AG08395 (cell line): ENCODE measurements around the gene TRIM66.
A peak's percentile ranks its signal among the peaks of the same experiment; 100 is the strongest.
"Not testable (repeated sequence)": the region's sequence is repeated elsewhere in the genome, so short reads cannot be mapped to it uniquely, and the experiment has no call there.

Experiments used
- DNase-seq: peaks from one replicate; pipeline ENCODE4 v3.0.0; 2012; ENCODE audit warnings: mixed read lengths, low spot score

The TRIM66 gene

DNA sequence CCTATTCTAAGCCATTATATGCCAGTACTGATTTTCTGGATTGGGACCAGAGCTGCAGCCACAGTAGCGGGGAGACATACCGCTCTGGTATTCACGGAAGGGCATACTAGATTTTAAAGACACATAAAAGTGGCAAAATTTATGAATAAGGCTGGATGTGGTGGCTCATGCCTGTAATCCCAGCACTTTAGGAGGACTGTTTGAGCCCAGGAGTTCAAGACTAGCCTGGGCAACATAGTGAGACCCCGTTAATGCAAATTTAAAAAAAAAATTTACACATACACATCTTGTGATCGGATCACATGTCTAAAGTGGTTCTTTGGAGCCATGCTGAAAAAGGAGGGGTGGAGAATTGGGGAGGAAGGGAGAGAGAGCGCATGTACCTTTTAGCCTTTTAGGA, 9.1 kb upstream of the TRIM66 start:
- no peak for DNase-seq

DNA sequence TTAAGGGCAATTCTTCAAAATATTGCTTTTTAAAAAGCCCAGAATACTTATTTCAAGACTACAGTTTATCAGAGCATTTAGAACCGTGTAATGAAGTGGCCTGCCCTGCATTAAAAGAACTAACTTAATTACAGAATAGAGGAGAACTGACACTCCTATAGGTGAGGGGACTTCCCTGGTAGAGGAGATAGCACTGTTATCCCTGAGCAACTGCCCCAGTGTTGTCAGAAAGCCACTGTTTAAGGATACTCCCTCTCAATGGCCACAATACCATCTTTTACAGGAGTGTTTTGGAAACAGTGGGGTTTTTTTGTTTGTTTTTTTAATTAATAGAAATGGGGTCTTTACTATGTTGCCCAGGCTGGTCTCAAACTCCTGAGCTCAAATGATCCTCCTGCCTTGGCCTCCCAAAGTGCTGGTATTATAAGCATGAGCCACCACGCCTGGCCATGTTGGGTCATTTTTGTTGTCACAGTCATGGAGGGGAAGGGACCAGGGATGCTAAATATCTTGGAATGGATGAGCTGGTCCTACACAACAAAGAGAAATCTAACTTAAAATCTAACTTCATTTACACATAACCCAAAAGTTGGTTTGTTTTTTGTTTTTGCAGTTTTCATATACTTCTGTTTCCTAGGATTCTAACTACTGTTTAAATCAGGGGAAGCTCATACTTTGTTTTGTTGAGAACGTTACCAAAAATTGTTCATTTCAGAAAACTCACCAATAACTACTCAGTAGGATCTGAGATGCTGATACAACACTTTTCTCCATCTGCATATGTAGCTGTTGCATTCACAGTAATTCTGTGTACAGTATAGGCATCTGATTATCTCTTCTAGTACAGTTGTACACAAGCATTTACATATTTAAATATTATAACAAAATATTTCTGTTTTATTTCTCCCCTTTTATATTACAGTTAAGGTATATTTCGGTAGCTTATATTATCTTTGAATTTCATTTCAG, 8.2 kb upstream of the TRIM66 start:
- no peak for DNase-seq

GRCh38 chr11:8689726-8690255, 7.3 kb upstream of the TRIM66 start:
- no peak for DNase-seq

DNA sequence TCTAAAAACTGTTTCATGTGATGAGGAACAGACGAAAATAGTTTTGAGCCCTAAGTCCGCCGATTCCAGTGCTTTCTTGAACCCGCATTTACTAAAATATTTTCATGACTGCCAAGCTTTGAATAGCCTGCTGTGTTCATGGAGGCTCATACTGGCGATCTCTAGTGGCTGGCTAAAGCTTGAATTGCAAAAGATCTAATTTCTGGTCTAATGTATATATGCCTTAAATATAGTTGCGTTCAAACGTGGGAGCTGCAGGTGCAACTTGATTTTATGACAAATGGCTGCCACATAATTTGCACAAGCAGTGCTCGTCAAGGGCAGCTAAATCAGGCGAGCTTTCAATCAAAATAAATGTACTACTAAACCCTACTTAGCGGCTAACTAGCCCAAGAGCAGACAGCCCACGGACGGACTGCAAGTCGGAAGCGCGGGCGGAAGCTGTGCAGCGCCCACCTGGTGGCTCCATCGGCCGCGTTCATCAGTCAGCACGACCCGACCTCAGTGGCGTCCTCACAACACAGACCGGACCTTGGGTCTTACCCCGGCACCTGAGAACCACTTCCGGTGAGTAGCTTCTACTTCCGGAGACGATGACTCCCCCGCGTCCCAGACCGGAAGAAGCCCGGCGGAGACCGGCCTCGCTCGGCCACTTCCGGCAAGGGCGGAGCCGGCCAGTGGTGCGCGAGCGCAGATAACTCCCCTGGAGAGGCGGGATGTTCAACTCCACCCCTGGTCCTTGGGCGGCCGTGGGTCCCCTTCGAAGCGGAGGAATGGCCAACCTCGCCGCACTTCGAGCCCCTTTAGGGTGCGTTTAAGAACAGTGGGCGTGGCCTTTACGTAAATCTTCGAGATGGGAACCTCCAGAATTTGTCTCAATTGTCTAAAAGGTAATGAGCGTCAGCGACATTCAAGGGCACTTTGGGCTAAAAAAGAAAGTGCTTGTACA, 6.2 kb upstream of the TRIM66 start:
- peak; percentile 97 for DNase-seq

GRCh38 chr11:8686325-8686724, 3.9 kb upstream of the TRIM66 start:
- no peak for DNase-seq

DNA sequence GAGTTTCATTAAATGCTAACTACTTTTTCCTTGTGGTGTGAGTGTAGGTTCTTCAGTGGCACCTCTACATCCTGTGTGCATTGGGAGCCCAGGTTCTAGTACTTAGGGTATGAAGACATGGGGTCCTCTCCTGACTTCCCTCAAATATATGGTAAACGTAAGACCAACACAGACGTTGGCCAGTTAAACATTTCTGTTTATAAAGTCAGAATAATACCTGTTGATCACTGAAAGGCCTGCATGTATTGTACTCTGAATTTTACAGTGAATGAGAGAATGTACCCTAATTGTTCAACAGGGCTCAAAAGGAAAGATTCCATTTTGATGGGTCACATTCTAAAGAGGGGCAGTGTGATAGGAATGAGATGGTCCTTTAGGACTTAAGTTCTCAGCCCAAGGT, 3.4 kb upstream of the TRIM66 start:
- no peak for DNase-seq

DNA sequence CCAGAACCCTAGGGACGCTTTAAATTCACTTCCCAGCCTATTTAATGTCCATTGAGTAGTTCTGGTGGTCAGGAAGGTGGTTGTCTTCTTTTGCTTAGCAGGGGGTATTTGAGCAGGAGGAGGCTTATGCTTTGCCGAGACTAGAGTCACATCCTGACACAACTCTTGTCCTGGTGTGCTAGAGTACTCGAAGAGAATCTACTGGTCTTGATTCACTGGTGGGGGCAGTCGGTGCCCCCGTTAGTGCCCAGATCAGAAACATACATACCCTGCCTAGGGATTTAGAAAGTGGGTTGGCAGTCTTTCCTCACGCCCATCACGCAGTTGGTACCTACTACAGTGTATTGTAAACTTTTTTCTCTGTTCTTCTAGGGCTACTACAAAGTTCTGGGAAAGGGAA, 2.8 kb upstream of the TRIM66 start:
- DNase-seq = no peak

DNA sequence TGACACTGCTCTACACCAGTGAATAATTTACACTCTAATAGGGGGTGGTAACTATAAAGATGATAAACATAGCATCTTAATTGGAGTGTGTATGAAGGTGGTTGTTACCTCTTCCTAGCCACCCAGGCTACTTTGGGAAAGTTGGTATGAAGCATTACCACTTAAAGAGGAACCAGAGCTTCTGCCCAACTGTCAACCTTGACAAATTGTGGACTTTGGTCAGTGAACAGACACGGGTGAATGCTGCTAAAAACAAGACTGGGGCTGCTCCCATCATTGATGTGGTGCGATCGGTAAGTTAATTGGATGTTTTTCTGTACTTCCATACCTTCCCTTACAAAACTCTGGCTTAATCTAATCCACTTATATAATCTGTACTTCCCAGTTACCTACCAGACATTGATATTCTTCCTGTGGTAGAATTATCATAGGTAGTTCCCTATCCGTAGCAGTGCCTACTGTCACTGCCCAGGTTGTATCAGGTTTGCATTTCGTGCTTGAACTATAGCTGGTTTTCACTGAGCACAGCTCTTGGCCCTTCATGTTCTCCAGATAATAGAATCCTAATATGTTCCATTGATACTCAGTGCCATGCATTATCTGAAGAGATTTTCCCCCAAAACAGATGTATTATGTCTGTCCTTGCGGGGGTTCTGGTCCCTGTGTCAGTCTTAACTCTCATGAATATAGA, 2.3 kb upstream of the TRIM66 start:
- no peak for DNase-seq

- no peak for DNase-seq
Measured at GRCh38 chr11:8683115-8683807, 796 bp upstream of the TRIM66 start.

- no peak for DNase-seq
Measured at GRCh38 chr11:8681837-8682302, 595 bp downstream of the TRIM66 start.

GRCh38 chr11:8679006-8679405, 3.5 kb downstream of the TRIM66 start:
- no peak for DNase-seq

GRCh38 chr11:8676458-8676857, 6.0 kb downstream of the TRIM66 start:
- no peak for DNase-seq

DNA sequence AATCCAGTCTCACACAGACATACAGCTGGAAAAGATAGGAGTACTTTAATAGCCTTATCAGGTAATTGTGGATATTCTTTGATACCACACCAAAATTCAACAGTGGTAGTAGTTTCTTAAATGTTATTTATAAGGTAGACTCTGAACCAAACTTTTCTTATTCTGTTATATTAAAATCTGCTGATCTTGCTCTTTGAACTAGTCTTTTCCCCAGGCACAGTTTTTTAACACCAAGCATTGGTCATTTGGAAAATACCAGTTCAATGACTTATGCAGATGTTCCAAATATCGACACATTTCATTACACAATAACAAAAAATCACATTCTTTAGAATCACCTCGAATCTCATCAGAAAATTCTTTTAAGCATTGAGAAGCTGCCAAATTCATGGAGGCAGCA, 7.6 kb downstream of the TRIM66 start:
- no peak for DNase-seq

DNA sequence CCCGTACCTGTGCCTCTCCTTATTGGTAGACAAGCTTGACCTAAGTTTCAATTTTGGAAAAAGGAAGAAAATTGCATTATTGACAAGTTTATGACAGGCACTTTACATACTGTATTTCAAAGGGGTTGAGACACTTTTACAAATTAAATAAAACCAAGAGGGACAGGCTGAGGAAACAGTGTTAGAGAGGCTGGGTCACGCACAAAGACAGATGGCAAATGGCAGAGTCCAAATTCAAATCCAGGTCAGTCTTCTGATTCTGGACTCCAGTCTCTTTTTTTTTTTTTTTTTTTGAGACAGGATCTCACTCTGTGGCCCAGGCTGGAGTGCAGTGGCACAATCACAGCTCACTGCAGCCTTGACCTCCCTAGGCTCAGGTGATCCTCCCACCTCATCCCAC, 10.1 kb downstream of the TRIM66 start:
- DNase-seq = no peak

GRCh38 chr11:8671651-8672062, 10.8 kb downstream of the TRIM66 start:
- no peak for DNase-seq

- peak; percentile 93 for DNase-seq
Measured at GRCh38 chr11:8671193-8671612, 11.3 kb downstream of the TRIM66 start.

GRCh38 chr11:8670081-8670480, 12.4 kb downstream of the TRIM66 start:
- not testable (repeated sequence) for DNase-seq

DNA sequence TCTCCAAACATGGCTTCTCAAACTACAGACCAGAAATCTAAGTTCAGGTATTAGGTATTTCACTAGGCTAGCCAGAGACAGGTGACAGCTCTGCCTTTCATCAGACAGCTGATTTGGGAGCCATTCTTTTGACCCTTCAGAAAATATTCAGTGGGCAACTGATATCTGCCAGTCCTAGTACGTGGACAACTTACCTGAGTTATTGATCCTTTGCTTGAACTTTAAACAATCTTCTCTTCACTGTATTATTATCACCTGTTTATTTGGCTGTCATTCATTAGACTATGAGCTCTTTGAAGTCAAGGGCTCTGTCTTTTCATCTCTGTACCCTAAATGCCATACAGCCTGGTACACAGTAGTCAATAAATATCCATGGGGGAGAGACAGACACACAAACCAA, 17.2 kb downstream of the TRIM66 start:
- DNase-seq = no peak

- DNase-seq = no peak
Measured at GRCh38 chr11:8661001-8661795, 21.3 kb downstream of the TRIM66 start.

DNA sequence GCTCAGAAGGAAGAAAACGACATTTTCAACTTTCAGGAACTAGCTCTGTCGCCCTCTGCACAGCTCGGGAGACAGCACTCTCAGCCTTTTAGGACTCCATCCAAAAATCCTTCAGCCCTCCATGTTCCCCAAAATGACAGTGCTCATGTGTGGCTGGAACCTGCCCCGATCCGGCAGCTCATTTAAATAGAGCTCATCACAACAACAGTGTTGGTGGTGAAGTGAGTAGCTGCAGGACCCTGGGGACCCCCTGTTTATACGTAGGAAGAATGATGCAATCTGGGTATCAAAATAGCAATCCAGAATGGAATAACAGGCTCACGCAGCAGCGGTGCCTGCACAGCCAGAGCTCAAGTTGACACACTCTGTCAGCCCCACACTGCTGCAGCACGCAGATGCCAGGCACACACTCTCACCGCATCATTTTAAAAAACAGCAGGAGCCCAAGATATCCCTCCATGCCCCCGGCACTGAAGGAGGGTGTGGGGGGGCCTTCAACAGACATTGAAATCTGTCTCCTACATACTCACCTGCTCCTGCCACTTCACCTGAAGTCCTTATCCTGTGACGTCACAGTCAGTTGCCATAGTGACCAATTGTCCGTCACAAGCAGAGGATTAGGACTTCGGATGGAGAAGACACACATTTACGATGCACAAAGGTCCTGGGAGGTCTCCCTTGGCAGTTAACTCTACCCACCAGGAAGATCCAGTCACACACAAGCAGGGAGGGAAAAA, 24.0 kb downstream of the TRIM66 start:
- no peak for DNase-seq
